Measurements from ENCODE around the gene PLSCR2. TPM values are rescaled to one million over a fixed set of nuclear protein-coding genes. Genes with fewer than 3 reads are reported as not detected.
"Not testable (repeated sequence)": the region's sequence is repeated elsewhere in the genome, so short reads cannot be mapped to it uniquely, and the experiment has no call there.

The PLSCR2 gene
- total and polyA plus RNA-seq, 2 experiments from 2014 or later: not detected

DNA sequence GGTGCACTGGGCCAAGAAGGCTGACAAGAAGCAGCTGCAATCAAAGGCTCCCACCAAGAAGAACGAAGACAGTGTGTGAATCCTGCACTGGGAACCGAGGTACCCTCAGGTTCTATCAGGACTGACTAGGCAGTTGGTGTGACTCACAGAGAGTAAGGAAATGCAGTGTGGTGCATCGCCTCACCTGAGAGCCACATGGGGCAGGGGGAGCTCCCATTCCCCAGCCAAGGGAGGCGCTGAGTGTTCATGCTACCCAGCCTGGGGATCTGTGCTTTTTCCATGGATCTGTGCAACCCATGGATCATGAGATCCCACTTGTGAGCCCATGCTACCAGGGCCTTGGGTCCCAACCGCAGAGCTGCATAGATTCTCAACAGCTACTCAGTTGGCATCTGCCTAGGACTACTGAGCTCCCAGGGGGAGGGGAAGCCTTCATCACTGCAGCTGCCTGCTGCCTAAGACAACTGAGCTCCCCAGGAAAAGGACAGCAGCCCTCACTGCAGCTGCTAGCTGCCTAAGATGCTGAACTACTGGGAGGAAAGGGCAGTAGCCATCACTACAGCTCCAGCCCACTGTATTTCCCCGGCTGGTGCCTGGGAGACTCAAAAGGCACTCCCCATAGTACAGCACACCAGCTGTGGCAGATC is 6.9 kb upstream of the PLSCR2 start:
- H3K79me2 ChIP-seq (ENCODE audit: insufficient read depth): no peaks in the 10 kb centered on the region
- no peaks in the 10 kb centered on the region for H3K36me3 ChIP-seq (ENCODE audit: low read depth)
- H3K9me2 ChIP-seq (ENCODE audit: insufficient read depth): no peaks in the 10 kb centered on the region
- H3K4me2 ChIP-seq (ENCODE audit: unreplicated experiment): no peak overlapping the region
- H3F3A ChIP-seq (ENCODE audit: insufficient read depth): no peaks in the 10 kb centered on the region
- no peak overlapping the region for H3K27ac ChIP-seq
- no peak overlapping the region for H2AFZ ChIP-seq
- no peak for DNase-seq
- 0 out of 2 replicates have a peak, but pooled peaks cover 2% of the 10 kb centered on the region for H3K27me3 ChIP-seq (replicated peaks; ENCODE audit: insufficient read depth)
- no peak overlapping the region for H3K4me3 ChIP-seq
- TF ChIP-seq EZH2phosphoT487 (IDR thresholded peaks at IDR 0.05; ENCODE audit: insufficient read depth, low read depth): no peak
- TF ChIP-seq EZH2 (IDR thresholded peaks at IDR 0.05; ENCODE audit: insufficient read depth, poor library complexity, severe bottlenecking): no peak
- no peaks in the 10 kb centered on the region for H3K4me1 ChIP-seq (ENCODE audit: insufficient read depth)
- H3K9ac ChIP-seq: no peak overlapping the region
- no peaks in the 10 kb centered on the region for H4K20me1 ChIP-seq (ENCODE audit: insufficient read depth)
- H3K9me3 ChIP-seq (ENCODE audit: low read depth): no peaks in the 10 kb centered on the region
- in situ Hi-C loops (cut with MboI): no loop called here
- 77 to 86% methylated on average over 6 of the region's 6 CpGs for WGBS, 2 experiments (ENCODE audit: low coverage in 1 of 2, low lambda C conversion rate in 2 of 2, missing lambda C conversion rate in 2 of 2)

DNA sequence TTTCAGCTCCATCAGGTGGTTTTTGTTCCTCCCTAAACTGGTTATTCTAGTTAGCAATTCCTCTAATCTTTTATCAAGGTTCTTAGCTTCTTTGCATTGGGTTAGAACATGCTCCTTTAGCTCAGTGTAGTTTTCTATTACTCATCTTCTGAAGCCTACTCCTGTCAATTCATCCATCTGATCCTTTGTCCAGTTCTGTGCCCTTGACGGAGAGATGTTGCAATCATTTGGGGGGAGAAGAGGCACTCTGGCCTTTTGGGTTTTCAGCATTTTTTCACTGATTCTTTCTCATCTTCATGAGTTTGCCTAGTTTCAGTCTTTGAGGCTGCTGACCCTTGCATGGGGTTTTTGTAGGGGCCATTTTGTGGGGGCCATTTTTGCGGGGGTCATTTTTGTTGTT is 5.6 kb upstream of the PLSCR2 start:
- H3K79me2 ChIP-seq (ENCODE audit: insufficient read depth); H3K9me3 ChIP-seq (ENCODE audit: low read depth); H4K20me1 ChIP-seq (ENCODE audit: insufficient read depth); H3K27ac ChIP-seq; H3F3A ChIP-seq (ENCODE audit: insufficient read depth); H3K9ac ChIP-seq; H3K4me2 ChIP-seq (ENCODE audit: unreplicated experiment); H3K27me3 ChIP-seq (replicated peaks; ENCODE audit: insufficient read depth); H3K36me3 ChIP-seq (ENCODE audit: low read depth); H3K4me3 ChIP-seq; H3K9me2 ChIP-seq (ENCODE audit: insufficient read depth); in situ Hi-C loops (cut with MboI); DNase-seq; H2AFZ ChIP-seq; H3K4me1 ChIP-seq (ENCODE audit: insufficient read depth): not testable (repeated sequence)
- 87 to 88% methylated on average over 2 of the region's 2 CpGs for WGBS, 2 experiments (ENCODE audit: low coverage in 1 of 2, low lambda C conversion rate in 2 of 2, missing lambda C conversion rate in 2 of 2)

DNA sequence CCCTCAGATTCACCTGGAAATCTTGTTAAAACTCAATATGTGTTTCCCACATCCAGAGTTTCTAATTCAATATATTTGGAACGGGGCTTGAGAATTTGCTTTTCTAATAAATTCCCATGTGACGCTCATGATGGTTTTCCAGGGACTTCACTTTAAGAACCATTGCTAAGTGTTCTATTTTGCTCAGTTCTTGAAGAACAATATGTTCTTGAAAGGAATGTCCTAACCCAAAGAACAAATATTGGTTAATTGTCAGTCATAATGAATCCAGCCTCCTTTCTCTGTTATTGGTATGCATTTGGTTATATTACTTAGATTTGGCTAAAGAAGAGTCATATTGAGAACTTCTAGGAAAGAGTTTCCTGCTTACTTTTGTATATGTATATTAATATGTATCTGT is 4.4 kb upstream of the PLSCR2 start:
- in situ Hi-C loops (cut with MboI): no loop called here
- Histone ChIP-seq H3K79me2 (ENCODE audit: insufficient read depth) (no peaks in the 10 kb centered on the region), H3K9me3 (ENCODE audit: low read depth) (no peaks in the 10 kb centered on the region), H3K4me3 (no peak overlapping the region), H3K27me3 (replicated peaks; ENCODE audit: insufficient read depth) (0 out of 2 replicates have a peak, but pooled peaks cover 2% of the 10 kb centered on the region), H3K27ac (no peak overlapping the region), H3K36me3 (ENCODE audit: low read depth) (no peaks in the 10 kb centered on the region), H3K4me1 (ENCODE audit: insufficient read depth) (0 out of 2 replicates have a peak, but pooled peaks cover 3% of the 10 kb centered on the region), H2AFZ (no peak overlapping the region), H4K20me1 (ENCODE audit: insufficient read depth) (no peaks in the 10 kb centered on the region), H3K9ac (no peak overlapping the region), H3K4me2 (ENCODE audit: unreplicated experiment) (no peak overlapping the region), H3K9me2 (ENCODE audit: insufficient read depth) (no peaks in the 10 kb centered on the region), H3F3A (ENCODE audit: insufficient read depth) (no peaks in the 10 kb centered on the region)
- no peak for DNase-seq
- 28 to 36% methylated on average over 2 of the region's 2 CpGs for WGBS, 2 experiments (ENCODE audit: low coverage in 1 of 2, low lambda C conversion rate in 2 of 2, missing lambda C conversion rate in 2 of 2)
- no peak for TF ChIP-seq EZH2phosphoT487 (IDR thresholded peaks at IDR 0.05; ENCODE audit: insufficient read depth, low read depth)

DNA sequence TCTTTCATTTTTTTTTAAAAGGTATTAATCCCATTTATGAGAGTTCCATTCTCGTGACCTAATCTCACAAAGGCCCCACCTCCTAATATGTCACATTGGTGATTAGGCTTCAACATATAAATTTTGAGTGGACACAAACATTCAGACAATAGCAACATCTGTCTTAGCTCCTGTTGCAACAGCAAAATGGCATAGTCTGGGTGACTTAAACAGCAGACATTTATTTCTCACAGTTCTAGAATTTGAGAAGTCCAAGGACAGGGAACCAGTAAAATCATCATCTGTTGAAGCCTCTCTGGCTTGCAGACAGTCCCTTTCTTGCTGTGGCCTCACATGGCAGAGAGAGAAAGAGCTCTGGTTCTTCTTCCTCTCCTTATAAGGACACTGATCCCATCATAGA is 3.2 kb upstream of the PLSCR2 start:
- Histone ChIP-seq H2AFZ (no peak overlapping the region), H3K9ac (no peak overlapping the region), H3K36me3 (ENCODE audit: low read depth) (no peaks in the 10 kb centered on the region), H3K4me2 (ENCODE audit: unreplicated experiment) (no peak overlapping the region), H3K79me2 (ENCODE audit: insufficient read depth) (no peaks in the 10 kb centered on the region), H3K9me2 (ENCODE audit: insufficient read depth) (no peaks in the 10 kb centered on the region), H3K4me3 (no peak overlapping the region), H3K9me3 (ENCODE audit: low read depth) (no peaks in the 10 kb centered on the region), H3K4me1 (ENCODE audit: insufficient read depth) (peaks cover 7% of the 10 kb centered on the region; the same call in 1 of the 2 replicates), H3F3A (ENCODE audit: insufficient read depth) (no peaks in the 10 kb centered on the region), H3K27ac (no peak overlapping the region), H3K27me3 (replicated peaks; ENCODE audit: insufficient read depth) (0 out of 2 replicates have a peak, but pooled peaks cover 2% of the 10 kb centered on the region), H4K20me1 (ENCODE audit: insufficient read depth) (no peaks in the 10 kb centered on the region)
- 61 to 78% methylated on average over 1 of the region's 1 CpG for WGBS, 2 experiments (ENCODE audit: low coverage in 1 of 2, low lambda C conversion rate in 2 of 2, missing lambda C conversion rate in 2 of 2)
- no peak for TF ChIP-seq EZH2phosphoT487 (IDR thresholded peaks at IDR 0.05; ENCODE audit: insufficient read depth, low read depth)
- no peak for TF ChIP-seq EZH2 (IDR thresholded peaks at IDR 0.05; ENCODE audit: insufficient read depth, poor library complexity, severe bottlenecking)
- in situ Hi-C loops (cut with MboI): no loop called here
- DNase-seq: no peak

DNA sequence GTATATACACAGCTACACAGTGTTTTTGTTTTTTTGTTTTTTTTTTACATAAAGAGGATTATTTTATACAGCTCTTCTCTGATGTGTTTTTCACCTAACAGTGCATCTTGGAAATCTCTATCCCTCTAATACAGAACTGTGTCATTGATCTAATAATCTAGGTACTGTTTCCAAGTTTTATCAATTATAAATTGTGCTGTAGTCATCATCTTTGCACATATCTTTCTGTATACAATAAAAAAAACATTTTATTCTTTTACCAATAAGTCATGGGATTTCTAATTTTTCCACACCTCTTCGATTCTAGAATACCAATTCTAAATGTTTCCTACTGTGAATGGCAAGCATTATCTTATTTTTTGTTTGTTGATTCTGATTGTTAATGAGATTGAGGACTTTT is 1.7 kb upstream of the PLSCR2 start:
- H3K27ac ChIP-seq: no peak overlapping the region
- H3K79me2 ChIP-seq (ENCODE audit: insufficient read depth): no peaks in the 10 kb centered on the region
- no peaks in the 10 kb centered on the region; the same call in 1 of the 2 replicates for H3F3A ChIP-seq (ENCODE audit: insufficient read depth)
- H3K9me3 ChIP-seq (ENCODE audit: low read depth): no peaks in the 10 kb centered on the region
- peaks cover 16% of the 10 kb centered on the region for H3K4me1 ChIP-seq (ENCODE audit: insufficient read depth)
- 81 to 88% methylated on average over 1 of the region's 1 CpG for WGBS, 2 experiments (ENCODE audit: low coverage in 1 of 2, low lambda C conversion rate in 2 of 2, missing lambda C conversion rate in 2 of 2)
- no peak overlapping the region for H3K4me3 ChIP-seq
- DNase-seq: no peak
- H3K27me3 ChIP-seq (replicated peaks; ENCODE audit: insufficient read depth): 0 out of 2 replicates have a peak, but pooled peaks cover 2% of the 10 kb centered on the region
- no peak for TF ChIP-seq EZH2phosphoT487 (IDR thresholded peaks at IDR 0.05; ENCODE audit: insufficient read depth, low read depth)
- no peak for TF ChIP-seq EZH2 (IDR thresholded peaks at IDR 0.05; ENCODE audit: insufficient read depth, poor library complexity, severe bottlenecking)
- H4K20me1 ChIP-seq (ENCODE audit: insufficient read depth): no peaks in the 10 kb centered on the region
- H3K4me2 ChIP-seq (ENCODE audit: unreplicated experiment): no peak overlapping the region
- H3K9ac ChIP-seq: no peak overlapping the region
- H3K9me2 ChIP-seq (ENCODE audit: insufficient read depth): no peaks in the 10 kb centered on the region
- in situ Hi-C loops (cut with MboI): no loop called here
- no peaks in the 10 kb centered on the region for H3K36me3 ChIP-seq (ENCODE audit: low read depth)
- H2AFZ ChIP-seq: no peak overlapping the region
